NCI-H2227 treated with DMSO at 0.1 percent for 48 hours (cell line): ENCODE measurements around the gene PALLD.

Experiments used
- DNase-seq: peaks from one replicate; lab custom pipeline; 2025; lab: John Stamatoyannopoulos, UW

The PALLD gene

DNA sequence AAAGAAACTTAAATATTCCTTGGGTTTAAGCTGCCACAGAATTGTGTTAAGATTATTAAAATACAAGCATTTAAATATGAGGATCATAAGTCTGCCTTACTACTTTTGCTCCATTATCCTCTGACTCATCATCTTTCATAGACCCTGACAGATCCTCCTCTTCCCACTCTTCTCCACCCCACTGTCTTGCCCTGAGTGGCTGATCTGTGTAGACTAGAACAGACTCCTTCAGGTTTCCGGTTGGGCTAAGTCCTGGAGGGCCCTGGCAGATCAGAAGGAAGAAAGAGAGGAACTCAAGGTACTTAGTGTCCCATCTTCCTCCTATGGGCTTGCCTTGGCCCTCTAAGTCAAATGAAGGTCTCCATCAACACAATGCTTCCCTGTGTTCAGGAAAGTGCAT lies 30.7 kb downstream of the PALLD start:
- DNase-seq = no peak

DNA sequence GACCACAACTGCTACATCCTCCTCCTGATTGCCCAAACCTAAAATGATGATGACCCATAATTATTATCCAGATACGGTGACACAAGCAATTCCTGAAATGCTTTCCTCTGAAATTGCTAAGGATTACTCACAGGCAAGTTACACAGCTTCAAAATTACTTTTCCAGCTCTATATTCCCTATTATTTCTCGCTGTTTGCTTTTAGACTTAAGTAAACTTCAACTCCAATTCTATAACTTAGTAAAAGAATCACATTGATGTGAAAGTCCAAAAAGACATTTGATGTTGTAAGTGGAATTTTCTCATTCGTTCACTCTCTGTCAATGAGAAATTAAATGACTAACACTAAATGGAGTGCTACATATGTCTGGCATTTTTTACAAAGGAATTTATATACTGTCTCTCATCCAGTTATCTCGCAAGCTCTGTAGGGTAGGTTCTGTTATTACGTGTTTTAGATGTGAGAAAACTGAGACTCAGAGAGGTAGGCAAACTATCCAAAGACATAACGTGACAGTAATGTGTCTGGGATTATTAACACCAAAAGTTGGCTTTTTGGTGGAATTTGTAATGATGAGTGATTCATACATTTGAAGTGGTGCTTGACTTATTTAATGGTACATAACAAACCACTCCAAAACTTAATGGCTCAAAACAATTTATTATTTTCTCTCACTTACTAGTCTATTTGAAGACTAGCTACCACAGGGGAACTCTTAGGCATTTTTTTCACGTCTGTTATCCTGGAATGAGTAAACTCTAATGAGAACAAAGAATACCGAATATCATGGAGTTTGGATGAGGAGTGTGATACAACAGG lies 31.5 kb downstream of the PALLD start:
- no peak for DNase-seq

- no peak for DNase-seq
Measured at GRCh38 chr4:168529257-168529656, 32.4 kb downstream of the PALLD start.

DNA sequence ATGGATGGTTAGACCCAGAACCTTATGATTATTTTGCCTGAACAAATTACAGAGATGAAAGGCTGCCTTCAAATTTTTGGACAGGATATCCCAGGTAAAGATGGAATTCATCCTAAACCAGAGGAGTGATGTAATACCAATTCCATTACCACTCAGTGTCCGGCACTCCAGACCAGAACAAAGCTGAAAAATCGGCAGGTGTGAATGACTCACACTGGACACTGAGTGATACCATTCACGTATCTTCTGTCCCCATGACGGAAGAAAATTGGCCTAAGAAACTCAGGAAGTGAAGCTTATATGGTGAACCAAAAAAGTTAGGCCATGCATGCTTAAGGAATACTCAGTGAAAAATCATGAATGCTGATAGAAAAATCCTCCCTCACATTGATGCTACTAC lies 34.5 kb downstream of the PALLD start:
- no peak for DNase-seq

DNA sequence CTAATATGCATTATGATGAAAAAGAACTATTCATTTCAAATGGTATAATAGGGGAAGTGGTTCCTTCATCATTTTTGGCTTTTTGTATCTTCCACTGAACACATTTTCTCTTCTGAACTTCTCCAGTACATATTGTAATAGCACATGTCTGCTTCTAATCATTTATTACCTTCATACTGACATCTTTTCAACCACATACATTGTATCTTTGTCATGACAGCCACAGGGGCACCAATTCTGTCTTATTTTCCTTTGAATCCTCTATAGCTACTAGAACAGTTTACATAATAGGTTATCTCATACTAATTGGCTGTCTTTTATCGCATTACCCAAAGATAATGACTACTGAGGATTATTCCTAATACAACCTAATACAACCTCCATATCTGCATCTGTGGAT lies 37.7 kb downstream of the PALLD start:
- DNase-seq = no peak

- no peak for DNase-seq
Measured at GRCh38 chr4:168535689-168536088, 38.8 kb downstream of the PALLD start.

DNA sequence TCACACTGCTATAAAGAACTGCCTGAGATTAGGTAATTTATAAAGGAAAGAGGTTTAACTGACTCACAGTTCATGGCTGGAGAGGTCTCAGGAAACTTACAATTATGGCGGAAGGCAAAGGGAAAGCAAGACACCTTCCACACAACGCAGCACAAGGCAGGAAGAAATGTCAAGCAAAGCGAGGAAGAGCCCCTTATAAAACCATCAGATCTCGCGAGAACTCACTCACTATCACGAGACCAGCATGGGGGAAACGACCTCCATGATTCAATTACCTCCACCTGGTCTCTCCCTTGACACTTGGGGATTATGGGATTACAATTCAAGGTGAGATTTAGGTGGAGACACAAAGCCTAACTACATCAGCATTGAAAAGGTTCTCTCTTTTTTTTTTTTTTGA lies 39.6 kb downstream of the PALLD start:
- DNase-seq = no peak

- DNase-seq = no peak
Measured at GRCh38 chr4:168537086-168537485, 40.2 kb downstream of the PALLD start.

DNA sequence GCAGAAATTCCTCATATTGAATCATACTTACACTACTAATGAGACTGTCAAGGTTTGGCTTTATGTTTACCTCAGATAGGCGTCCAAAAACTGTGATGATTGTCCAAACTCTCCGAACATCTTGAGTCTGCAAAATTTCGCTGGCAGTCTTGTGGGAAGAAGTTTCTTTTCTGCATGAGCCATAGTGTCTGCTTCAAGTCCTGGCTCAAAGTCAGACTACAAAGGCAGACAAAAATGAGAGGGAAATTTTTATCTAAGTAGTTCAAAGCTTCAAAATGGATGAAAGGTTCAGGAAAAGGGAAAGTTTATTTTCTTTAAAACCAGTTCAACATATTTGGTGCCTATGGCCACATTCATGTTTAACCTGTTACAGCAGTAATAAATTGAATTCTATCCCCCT lies 40.7 kb downstream of the PALLD start:
- no peak for DNase-seq

- DNase-seq = no peak
Measured at GRCh38 chr4:168538632-168539031, 41.8 kb downstream of the PALLD start.

- DNase-seq = no peak
Measured at GRCh38 chr4:168540086-168540485, 43.2 kb downstream of the PALLD start.

GRCh38 chr4:168540503-168541265 lies 43.8 kb downstream of the PALLD start:
- no peak for DNase-seq

GRCh38 chr4:168541266-168541953 lies 44.6 kb downstream of the PALLD start:
- DNase-seq = no peak

DNA sequence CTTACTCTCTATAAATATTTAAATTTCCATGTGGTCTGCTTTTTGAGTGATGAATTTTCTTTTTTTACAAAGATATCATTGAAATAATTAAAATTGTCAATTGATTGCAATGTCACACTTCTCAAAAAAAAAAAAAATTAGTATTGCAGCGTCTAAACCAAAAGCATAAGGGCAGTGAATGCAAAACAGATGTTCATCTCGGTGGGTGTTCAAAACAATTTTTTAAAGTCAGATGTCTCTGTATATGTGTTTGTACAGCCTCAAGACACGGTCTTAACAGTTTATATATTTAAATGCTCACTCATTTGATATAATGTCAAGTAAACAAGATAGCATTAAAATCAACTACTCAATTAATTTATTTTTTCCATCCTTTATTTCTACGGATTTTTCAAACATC lies 52.3 kb downstream of the PALLD start:
- DNase-seq = no peak

DNA sequence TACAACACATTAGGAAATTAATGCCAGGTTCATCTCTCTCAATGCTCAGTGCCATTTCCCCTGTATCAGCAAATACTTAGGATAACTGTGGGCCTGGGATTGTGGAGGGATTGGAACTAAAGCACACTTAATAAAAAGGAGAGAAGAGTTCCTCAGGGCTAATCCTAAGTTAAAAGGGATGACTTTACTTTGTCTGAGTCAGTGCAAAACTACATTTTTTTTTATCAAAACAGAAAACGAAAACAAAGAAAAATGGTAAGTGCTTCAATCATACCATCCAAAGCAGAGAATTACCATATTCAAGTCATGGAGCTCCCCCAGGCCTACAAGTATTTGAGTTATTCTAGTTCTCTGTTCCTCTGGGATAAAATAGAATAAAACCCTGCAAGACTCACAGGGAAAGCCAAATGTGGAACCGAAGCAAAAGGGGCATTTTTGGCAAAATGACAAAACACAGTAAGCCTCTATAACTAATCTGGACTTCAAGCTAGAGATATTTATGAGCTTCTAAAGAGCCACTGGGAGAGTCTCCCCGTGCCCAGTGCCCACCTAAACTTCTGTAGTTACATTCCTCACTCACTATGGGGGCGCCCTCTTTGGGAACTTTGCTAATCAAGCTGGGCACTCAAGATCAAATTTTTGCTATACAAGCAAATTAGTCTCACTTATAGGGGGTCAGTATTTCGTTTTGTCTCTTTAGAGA lies 53.4 kb downstream of the PALLD start:
- DNase-seq = no peak

GRCh38 chr4:168551211-168551610 lies 54.4 kb downstream of the PALLD start:
- no peak for DNase-seq

DNA sequence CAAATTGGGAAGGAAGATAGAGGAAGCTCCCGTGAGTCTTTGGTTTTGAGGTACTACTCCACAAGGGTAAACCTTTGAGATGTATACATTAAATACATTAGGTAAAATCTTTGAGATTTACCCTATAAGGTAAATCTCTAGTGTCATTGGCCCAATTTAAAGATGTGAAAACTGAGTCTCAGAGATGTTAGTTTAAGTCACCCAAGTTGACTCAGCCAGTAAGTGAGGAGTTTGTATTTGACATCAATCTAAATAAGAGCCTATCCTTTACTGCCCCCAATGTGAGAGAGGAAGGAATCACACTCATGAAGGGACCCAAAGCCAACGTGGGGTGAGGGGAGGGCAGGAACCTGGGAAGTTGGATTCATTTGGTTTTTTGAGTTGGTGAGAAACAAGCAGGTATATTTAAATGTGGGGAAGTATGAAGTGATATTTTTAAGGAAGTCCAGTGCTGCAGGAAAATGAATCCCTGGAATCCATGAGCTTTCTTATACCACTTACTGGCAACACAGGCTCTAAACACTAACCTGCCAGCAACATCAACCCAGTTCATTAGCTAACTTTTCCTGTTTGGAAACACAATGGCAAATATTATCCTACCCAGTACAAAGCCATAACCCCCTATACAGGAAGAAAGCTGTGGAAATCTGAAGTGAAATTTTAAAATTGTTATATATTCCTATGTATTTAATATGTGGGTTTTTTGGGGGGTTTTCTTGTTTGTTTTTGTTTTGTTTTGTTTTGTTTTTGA lies 55.3 kb downstream of the PALLD start:
- no peak for DNase-seq

GRCh38 chr4:168553714-168554370 lies 57.0 kb downstream of the PALLD start:
- no peak for DNase-seq

GRCh38 chr4:168555437-168555836 lies 58.6 kb downstream of the PALLD start:
- DNase-seq = no peak

DNA sequence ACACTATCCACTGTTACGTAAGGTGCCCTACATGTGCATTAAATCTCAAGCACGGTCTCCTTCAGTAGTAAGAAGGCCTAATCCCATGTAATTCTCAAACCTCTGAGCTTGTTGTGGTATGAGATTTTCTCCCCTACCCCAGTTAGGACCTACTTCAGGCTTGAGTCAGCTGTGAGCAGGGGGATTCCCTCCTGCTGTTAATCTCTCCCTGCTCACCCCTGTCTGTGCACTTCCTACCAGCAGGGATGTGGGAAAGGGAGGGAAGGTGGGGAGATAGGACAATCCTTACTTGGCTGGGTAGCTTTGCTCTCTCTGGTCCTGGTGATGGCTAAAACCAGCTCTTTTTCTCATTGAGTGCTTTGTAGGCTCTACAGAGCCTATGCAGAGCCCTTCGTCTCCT lies 60.8 kb downstream of the PALLD start:
- no peak for DNase-seq

DNA sequence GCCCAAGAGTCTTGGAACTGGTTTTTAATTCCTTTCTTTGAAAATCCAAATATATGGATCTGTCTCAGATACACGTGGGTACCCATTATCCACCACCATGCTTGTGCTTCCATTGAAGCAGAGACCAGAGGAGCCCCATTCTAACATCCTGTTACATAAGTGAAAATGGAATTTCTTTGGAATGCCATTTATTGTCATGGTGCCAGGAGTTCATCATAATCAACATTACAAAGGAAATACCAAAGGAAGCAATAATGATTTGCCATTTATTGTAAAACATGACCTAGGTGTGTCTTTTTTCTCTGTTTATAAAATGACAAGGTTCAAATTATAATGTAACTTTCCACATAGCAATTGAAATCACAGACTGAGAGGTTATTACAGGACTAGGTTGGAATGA lies 61.7 kb downstream of the PALLD start:
- DNase-seq = no peak
